Measurements from ENCODE around the gene MRPL24. TPM values are rescaled to one million over a fixed set of nuclear protein-coding genes. Genes with fewer than 3 reads are reported as not detected.
A peak's percentile ranks its signal among the peaks of the same experiment; 100 is the strongest.

The MRPL24 gene
- total and polyA plus RNA-seq, 2 of the 13 experiments (the other 11 are each of a cell fraction or from before 2014, with no cell fraction given): 38.1 to 42.9 TPM

DNA sequence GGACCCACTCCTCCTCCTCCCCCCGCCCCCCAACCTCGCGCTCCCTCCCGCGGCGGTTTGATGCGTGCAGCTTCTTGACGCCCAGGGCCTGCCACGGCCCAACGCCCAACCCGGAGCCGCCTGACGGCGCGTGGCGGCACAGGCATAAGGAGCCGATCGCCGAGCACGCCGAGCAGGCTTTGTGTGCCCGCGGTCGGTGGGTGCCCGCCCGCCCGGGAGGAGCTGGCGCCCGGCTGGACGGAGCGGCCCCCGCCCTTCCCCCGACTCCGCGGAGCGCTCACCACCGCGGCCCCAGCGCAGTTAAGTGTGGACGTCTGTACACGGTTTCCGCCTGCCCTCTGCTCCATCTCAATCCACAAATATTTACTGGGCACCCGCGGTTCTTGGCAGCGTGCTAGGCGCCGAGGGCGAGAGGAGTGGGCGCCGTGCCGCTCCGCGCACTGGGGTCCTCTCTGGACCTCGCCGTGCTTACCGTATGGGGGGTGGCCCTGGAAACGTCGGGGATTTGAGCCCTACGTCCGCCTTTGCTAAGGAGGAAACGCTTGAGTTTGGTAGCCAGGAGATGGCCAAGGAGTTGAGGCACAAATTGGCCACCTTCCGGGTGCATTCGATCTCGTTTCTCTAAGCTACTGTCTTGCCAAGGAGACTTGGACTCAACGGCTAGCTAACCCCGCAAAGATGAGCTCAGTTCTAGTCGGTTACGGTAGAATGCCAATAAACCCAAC lies 11.0 kb upstream of the MRPL24 start (continued):
- TF ChIP-seq ARHGAP35 (CRISPR knock-in tag; IDR thresholded peaks at IDR 0.05; ENCODE audit: borderline replicate concordance): 0 out of 2 replicates have a peak, but pooled peaks have one; percentile 86
- TF ChIP-seq ZNF615 (CRISPR knock-in tag; IDR thresholded peaks at IDR 0.05; ENCODE audit: borderline replicate concordance): no peak
- no peak for TF ChIP-seq ZNF629 (CRISPR knock-in tag; conservative IDR thresholded peaks at IDR 0.05)
- TF ChIP-seq, protein P1, sequence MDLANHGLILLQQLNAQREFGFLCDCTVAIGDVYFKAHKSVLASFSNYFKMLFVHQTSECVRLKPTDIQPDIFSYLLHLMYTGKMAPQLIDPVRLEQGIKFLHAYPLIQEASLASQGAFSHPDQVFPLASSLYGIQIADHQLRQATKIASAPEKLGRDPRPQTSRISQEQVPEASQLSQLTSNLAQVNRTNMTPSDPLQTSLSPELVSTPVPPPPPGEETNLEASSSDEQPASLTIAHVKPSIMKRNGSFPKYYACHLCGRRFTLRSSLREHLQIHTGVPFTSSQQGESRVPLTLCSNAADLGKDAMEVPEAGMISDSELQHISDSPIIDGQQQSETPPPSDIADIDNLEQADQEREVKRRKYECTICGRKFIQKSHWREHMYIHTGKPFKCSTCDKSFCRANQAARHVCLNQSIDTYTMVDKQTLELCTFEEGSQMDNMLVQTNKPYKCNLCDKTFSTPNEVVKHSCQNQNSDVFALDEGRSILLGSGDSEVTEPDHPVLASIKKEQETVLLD (CRISPR knock-in tag; IDR thresholded peaks at IDR 0.05; ENCODE audit: low read depth): peak; percentile 84
- TF ChIP-seq ZNF430 (CRISPR knock-in tag; IDR thresholded peaks at IDR 0.05): no peak
- TF ChIP-seq, protein P2, sequence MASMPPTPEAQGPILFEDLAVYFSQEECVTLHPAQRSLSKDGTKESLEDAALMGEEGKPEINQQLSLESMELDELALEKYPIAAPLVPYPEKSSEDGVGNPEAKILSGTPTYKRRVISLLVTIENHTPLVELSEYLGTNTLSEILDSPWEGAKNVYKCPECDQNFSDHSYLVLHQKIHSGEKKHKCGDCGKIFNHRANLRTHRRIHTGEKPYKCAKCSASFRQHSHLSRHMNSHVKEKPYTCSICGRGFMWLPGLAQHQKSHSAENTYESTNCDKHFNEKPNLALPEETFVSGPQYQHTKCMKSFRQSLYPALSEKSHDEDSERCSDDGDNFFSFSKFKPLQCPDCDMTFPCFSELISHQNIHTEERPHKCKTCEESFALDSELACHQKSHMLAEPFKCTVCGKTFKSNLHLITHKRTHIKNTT (CRISPR knock-in tag; IDR thresholded peaks at IDR 0.05): no peak
- TF ChIP-seq ZFY (CRISPR knock-in tag; IDR thresholded peaks at IDR 0.05): peak; percentile 74
- TF ChIP-seq ZNF501 (CRISPR knock-in tag; IDR thresholded peaks at IDR 0.05): peak; percentile 83
- no peak for TF ChIP-seq ATF1 (CRISPR knock-in tag; IDR thresholded peaks at IDR 0.05)
- peak; percentile 88 for TF ChIP-seq IRF2 (CRISPR knock-in tag; IDR thresholded peaks at IDR 0.05)
- TF ChIP-seq ZNF780A (CRISPR knock-in tag; IDR thresholded peaks at IDR 0.05): no peak
- no peak for TF ChIP-seq NBN (conservative IDR thresholded peaks at IDR 0.05)
- TF ChIP-seq RNF2 (conservative IDR thresholded peaks at IDR 0.05; ENCODE audit: low read depth): no peak
- TF ChIP-seq, protein P3, sequence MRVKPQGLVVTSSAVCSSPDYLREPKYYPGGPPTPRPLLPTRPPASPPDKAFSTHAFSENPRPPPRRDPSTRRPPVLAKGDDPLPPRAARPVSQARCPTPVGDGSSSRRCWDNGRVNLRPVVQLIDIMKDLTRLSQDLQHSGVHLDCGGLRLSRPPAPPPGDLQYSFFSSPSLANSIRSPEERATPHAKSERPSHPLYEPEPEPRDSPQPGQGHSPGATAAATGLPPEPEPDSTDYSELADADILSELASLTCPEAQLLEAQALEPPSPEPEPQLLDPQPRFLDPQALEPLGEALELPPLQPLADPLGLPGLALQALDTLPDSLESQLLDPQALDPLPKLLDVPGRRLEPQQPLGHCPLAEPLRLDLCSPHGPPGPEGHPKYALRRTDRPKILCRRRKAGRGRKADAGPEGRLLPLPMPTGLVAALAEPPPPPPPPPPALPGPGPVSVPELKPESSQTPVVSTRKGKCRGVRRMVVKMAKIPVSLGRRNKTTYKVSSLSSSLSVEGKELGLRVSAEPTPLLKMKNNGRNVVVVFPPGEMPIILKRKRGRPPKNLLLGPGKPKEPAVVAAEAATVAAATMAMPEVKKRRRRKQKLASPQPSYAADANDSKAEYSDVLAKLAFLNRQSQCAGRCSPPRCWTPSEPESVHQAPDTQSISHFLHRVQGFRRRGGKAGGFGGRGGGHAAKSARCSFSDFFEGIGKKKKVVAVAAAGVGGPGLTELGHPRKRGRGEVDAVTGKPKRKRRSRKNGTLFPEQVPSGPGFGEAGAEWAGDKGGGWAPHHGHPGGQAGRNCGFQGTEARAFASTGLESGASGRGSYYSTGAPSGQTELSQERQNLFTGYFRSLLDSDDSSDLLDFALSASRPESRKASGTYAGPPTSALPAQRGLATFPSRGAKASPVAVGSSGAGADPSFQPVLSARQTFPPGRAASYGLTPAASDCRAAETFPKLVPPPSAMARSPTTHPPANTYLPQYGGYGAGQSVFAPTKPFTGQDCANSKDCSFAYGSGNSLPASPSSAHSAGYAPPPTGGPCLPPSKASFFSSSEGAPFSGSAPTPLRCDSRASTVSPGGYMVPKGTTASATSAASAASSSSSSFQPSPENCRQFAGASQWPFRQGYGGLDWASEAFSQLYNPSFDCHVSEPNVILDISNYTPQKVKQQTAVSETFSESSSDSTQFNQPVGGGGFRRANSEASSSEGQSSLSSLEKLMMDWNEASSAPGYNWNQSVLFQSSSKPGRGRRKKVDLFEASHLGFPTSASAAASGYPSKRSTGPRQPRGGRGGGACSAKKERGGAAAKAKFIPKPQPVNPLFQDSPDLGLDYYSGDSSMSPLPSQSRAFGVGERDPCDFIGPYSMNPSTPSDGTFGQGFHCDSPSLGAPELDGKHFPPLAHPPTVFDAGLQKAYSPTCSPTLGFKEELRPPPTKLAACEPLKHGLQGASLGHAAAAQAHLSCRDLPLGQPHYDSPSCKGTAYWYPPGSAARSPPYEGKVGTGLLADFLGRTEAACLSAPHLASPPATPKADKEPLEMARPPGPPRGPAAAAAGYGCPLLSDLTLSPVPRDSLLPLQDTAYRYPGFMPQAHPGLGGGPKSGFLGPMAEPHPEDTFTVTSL (CRISPR knock-in tag; IDR thresholded peaks at IDR 0.05; ENCODE audit: borderline replicate concordance): no peak
- TF ChIP-seq, protein P4, sequence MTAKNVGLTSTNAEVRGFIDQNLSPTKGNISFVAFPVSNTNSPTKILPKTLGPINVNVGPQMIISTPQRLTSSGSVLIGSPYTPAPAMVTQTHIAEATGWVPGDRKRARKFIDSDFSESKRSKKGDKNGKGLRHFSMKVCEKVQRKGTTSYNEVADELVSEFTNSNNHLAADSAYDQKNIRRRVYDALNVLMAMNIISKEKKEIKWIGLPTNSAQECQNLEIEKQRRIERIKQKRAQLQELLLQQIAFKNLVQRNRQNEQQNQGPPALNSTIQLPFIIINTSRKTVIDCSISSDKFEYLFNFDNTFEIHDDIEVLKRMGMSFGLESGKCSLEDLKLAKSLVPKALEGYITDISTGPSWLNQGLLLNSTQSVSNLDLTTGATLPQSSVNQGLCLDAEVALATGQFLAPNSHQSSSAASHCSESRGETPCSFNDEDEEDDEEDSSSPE (CRISPR knock-in tag; IDR thresholded peaks at IDR 0.05): peak; percentile 87
- TF ChIP-seq CENPT (CRISPR knock-in tag; IDR thresholded peaks at IDR 0.05; ENCODE audit: low read depth): no peak
- TF ChIP-seq ZNF446 (CRISPR knock-in tag; IDR thresholded peaks at IDR 0.05): 0 out of 2 replicates have a peak, but pooled peaks have one; percentile 24
- TF ChIP-seq FOXO1 (CRISPR knock-in tag; IDR thresholded peaks at IDR 0.05): peak; percentile 58
- TF ChIP-seq DNMT3B (CRISPR knock-in tag; conservative IDR thresholded peaks at IDR 0.05): no peak
- TF ChIP-seq CHD2 (IDR thresholded peaks at IDR 0.05; ENCODE audit: low read depth, low read length): 0 out of 2 replicates have a peak, but pooled peaks have one; percentile 51
- TF ChIP-seq SRSF1 (optimal IDR thresholded peaks at IDR 0.05; ENCODE audit: low read depth, low read length): no peak
- no peak for TF ChIP-seq SATB2 (CRISPR knock-in tag; IDR thresholded peaks at IDR 0.05)

All from HepG2 (cell line).